ENCODE measurements around the gene HK1.

The HK1 gene

GRCh38 chr10:69383558-69383957 is 105.3 kb downstream of the HK1 start:
- peak; percentile 72 for ATAC-seq
- TF ChIP-seq RARB (CRISPR knock-in tag; IDR thresholded peaks at IDR 0.05) (no peak), CSDC2 (CRISPR knock-in tag; IDR thresholded peaks at IDR 0.05) (no peak), GLIS3 (CRISPR knock-in tag; IDR thresholded peaks at IDR 0.05) (no peak), ZNF565 (CRISPR knock-in tag; conservative IDR thresholded peaks at IDR 0.05; ENCODE audit: low read depth) (no peak)

GRCh38 chr10:69384320-69384719 is 106.0 kb downstream of the HK1 start:
- no peak for ATAC-seq
- TF ChIP-seq SNAI2 (CRISPR knock-in tag; IDR thresholded peaks at IDR 0.05) (no peak), PPARA (CRISPR knock-in tag; IDR thresholded peaks at IDR 0.05; ENCODE audit: borderline replicate concordance) (no peak), ZFP3 (CRISPR knock-in tag; IDR thresholded peaks at IDR 0.05) (no peak), BACH2 (CRISPR knock-in tag; IDR thresholded peaks at IDR 0.05; ENCODE audit: borderline replicate concordance) (no peak), TOX (CRISPR knock-in tag; IDR thresholded peaks at IDR 0.05; ENCODE audit: borderline replicate concordance) (no peak), ZFP30 (CRISPR knock-in tag; IDR thresholded peaks at IDR 0.05) (no peak), TSHZ2 (CRISPR knock-in tag; IDR thresholded peaks at IDR 0.05) (no peak), ARNTL (CRISPR knock-in tag; IDR thresholded peaks at IDR 0.05; ENCODE audit: borderline replicate concordance, low read depth) (no peak), CSRNP3 (CRISPR knock-in tag; IDR thresholded peaks at IDR 0.05) (no peak), ESRRG (CRISPR knock-in tag; IDR thresholded peaks at IDR 0.05) (no peak), POU6F1 (CRISPR knock-in tag; IDR thresholded peaks at IDR 0.05; ENCODE audit: borderline replicate concordance, low read depth) (no peak), CREB5 (CRISPR knock-in tag; IDR thresholded peaks at IDR 0.05; ENCODE audit: low read depth) (no peak), ZNF8 (CRISPR knock-in tag; IDR thresholded peaks at IDR 0.05) (no peak), OSR1 (CRISPR knock-in tag; IDR thresholded peaks at IDR 0.05) (no peak)

- TF ChIP-seq GLIS3 (CRISPR knock-in tag; IDR thresholded peaks at IDR 0.05) (no peak), SNAI2 (CRISPR knock-in tag; IDR thresholded peaks at IDR 0.05) (no peak), ARNTL (CRISPR knock-in tag; IDR thresholded peaks at IDR 0.05; ENCODE audit: borderline replicate concordance, low read depth) (no peak), CREB5 (CRISPR knock-in tag; IDR thresholded peaks at IDR 0.05; ENCODE audit: low read depth) (no peak), TCF4 (CRISPR knock-in tag; IDR thresholded peaks at IDR 0.05; ENCODE audit: borderline replicate concordance) (no peak), ZNF565 (CRISPR knock-in tag; conservative IDR thresholded peaks at IDR 0.05; ENCODE audit: low read depth) (no peak), PATZ1 (CRISPR knock-in tag; IDR thresholded peaks at IDR 0.05; ENCODE audit: borderline replicate concordance) (no peak), CSDC2 (CRISPR knock-in tag; IDR thresholded peaks at IDR 0.05) (no peak), PPARA (CRISPR knock-in tag; IDR thresholded peaks at IDR 0.05; ENCODE audit: borderline replicate concordance) (no peak), ZC3H10 (CRISPR knock-in tag; IDR thresholded peaks at IDR 0.05) (no peak), TSHZ2 (CRISPR knock-in tag; IDR thresholded peaks at IDR 0.05) (no peak), ZNF70 (CRISPR knock-in tag; IDR thresholded peaks at IDR 0.05) (no peak), ISL1 (CRISPR knock-in tag; IDR thresholded peaks at IDR 0.05) (no peak), ZFP30 (CRISPR knock-in tag; IDR thresholded peaks at IDR 0.05) (no peak), ESRRG (CRISPR knock-in tag; IDR thresholded peaks at IDR 0.05) (no peak), ZFP3 (CRISPR knock-in tag; IDR thresholded peaks at IDR 0.05) (no peak), TOX (CRISPR knock-in tag; IDR thresholded peaks at IDR 0.05; ENCODE audit: borderline replicate concordance) (no peak)
- ATAC-seq, result no peak
Measured at GRCh38 chr10:69385454-69386350, 107.4 kb downstream of the HK1 start.
